Medulla oblongata (tissue), 1 donor: ENCODE results near the gene HSD17B1.
A peak's percentile ranks its signal among the peaks of the same experiment; 100 is the strongest.
"Not testable (repeated sequence)": the region's sequence is repeated elsewhere in the genome, so short reads cannot be mapped to it uniquely, and the experiment has no call there.

Experiments used
- DNase-seq: peaks from one replicate; pipeline ENCODE4 v3.0.0-alpha.2; 2015; ENCODE audit errors: extremely low spot score

Gene HSD17B1

GRCh38 chr17:42552736-42553135 is at the start of gene HSD17B1:
Gene HSD17B1, plus strand, starts transcription at chr17:42552923. Its CDS starts 11 bp downstream, at chr17:42552934.
- DNase-seq = not testable (repeated sequence)

GRCh38 chr17:42502926-42503325 is 49.8 kb upstream of the HSD17B1 start:
- no peak for DNase-seq

- no peak for DNase-seq
These were observed 45.1 kb upstream of the HSD17B1 start for GRCh38 chr17:42507671-42508070.

GRCh38 chr17:42508426-42509165 is 44.1 kb upstream of the HSD17B1 start:
- no peak for DNase-seq

- no peak for DNase-seq
These were observed 43.3 kb upstream of the HSD17B1 start for GRCh38 chr17:42509409-42509808.

- DNase-seq = no peak
These were observed 42.9 kb upstream of the HSD17B1 start for GRCh38 chr17:42509841-42510240.

- no peak for DNase-seq
These were observed 40.5 kb upstream of the HSD17B1 start for GRCh38 chr17:42512246-42512645.

GRCh38 chr17:42512733-42513251 is 39.9 kb upstream of the HSD17B1 start:
- DNase-seq = no peak

- no peak for DNase-seq
These were observed 39.0 kb upstream of the HSD17B1 start for GRCh38 chr17:42513686-42514085.

GRCh38 chr17:42514279-42514678 is 38.4 kb upstream of the HSD17B1 start:
- no peak for DNase-seq

- DNase-seq = no peak
These were observed 37.9 kb upstream of the HSD17B1 start for GRCh38 chr17:42514867-42515266.

GRCh38 chr17:42517516-42517915 is 35.2 kb upstream of the HSD17B1 start:
- DNase-seq = peak; percentile 83

- peak; percentile 81 for DNase-seq
These were observed 34.5 kb upstream of the HSD17B1 start for GRCh38 chr17:42518046-42518754.

- no peak for DNase-seq
These were observed 33.8 kb upstream of the HSD17B1 start for GRCh38 chr17:42518755-42519545.

- peak; percentile 94 for DNase-seq
These were observed 32.9 kb upstream of the HSD17B1 start for GRCh38 chr17:42519546-42520491.

GRCh38 chr17:42520540-42520951 is 32.2 kb upstream of the HSD17B1 start:
- DNase-seq = no peak

- no peak for DNase-seq
These were observed 31.7 kb upstream of the HSD17B1 start for GRCh38 chr17:42521036-42521435.

GRCh38 chr17:42521666-42522262 is 31.0 kb upstream of the HSD17B1 start:
- no peak for DNase-seq

GRCh38 chr17:42522263-42522790 is 30.4 kb upstream of the HSD17B1 start:
- no peak for DNase-seq

GRCh38 chr17:42522798-42523278 is 29.9 kb upstream of the HSD17B1 start:
- DNase-seq = no peak
